ENCODE data around the gene HVCN1.

HVCN1 gene

GRCh38 chr12:110698171-110698902 is 9.4 kb upstream of the HVCN1 start:
- DNase-seq: peak; percentile 82

- no peak for DNase-seq
Observed at GRCh38 chr12:110697236-110697635, 8.3 kb upstream of the HVCN1 start.

- DNase-seq: no peak
Observed at GRCh38 chr12:110696283-110696682, 7.4 kb upstream of the HVCN1 start.

- DNase-seq: no peak
Observed at GRCh38 chr12:110694330-110694901, 5.5 kb upstream of the HVCN1 start.

- DNase-seq: no peak
Observed at GRCh38 chr12:110693731-110694130, 4.8 kb upstream of the HVCN1 start.

GRCh38 chr12:110690127-110690430 is 1.2 kb upstream of the HVCN1 start:
- DNase-seq: no peak

GRCh38 chr12:110689281-110690126 is 589 bp upstream of the HVCN1 start:
- peak; percentile 47 for DNase-seq

- DNase-seq: no peak
Observed at GRCh38 chr12:110687396-110688169, 1.3 kb downstream of the HVCN1 start.

GRCh38 chr12:110686294-110686903 is 2.5 kb downstream of the HVCN1 start:
- DNase-seq: no peak

- DNase-seq: no peak
Observed at GRCh38 chr12:110684312-110684836, 4.5 kb downstream of the HVCN1 start.

GRCh38 chr12:110683888-110684287 is 5.0 kb downstream of the HVCN1 start:
- DNase-seq: no peak

GRCh38 chr12:110680032-110680431 is 8.9 kb downstream of the HVCN1 start:
- no peak for DNase-seq

- DNase-seq: no peak
Observed at GRCh38 chr12:110679201-110679600, 9.7 kb downstream of the HVCN1 start.

GRCh38 chr12:110677982-110678381 is 10.9 kb downstream of the HVCN1 start:
- DNase-seq: no peak

GRCh38 chr12:110677206-110677911 is 11.6 kb downstream of the HVCN1 start:
- no peak for DNase-seq

- DNase-seq: no peak
Observed at GRCh38 chr12:110676171-110676570, 12.7 kb downstream of the HVCN1 start.

GRCh38 chr12:110670161-110670701 is 18.7 kb downstream of the HVCN1 start:
- no peak for DNase-seq

- peak; percentile 37 for DNase-seq
Observed at GRCh38 chr12:110669193-110669502, 19.8 kb downstream of the HVCN1 start.

GRCh38 chr12:110668480-110669192 is 20.3 kb downstream of the HVCN1 start:
- no peak for DNase-seq

GRCh38 chr12:110667671-110668070 is 21.2 kb downstream of the HVCN1 start:
- no peak for DNase-seq

GRCh38 chr12:110666892-110667291 is 22.0 kb downstream of the HVCN1 start:
- no peak for DNase-seq

Data from CD4-positive, alpha-beta T cell treated with Interferon gamma for 1 hour (primary cell).